SK-N-MC (cell line): ENCODE data around the gene TMEM213.

Experiments used
- EZH2 ChIP-seq: fragments of 200-600 bp; sonication (generic); IDR thresholded peaks from one replicate; pipeline ENCODE4 v1.6.1; 2017; ENCODE audit warnings: antibody characterized with exemption
- POLR2AphosphoS5 ChIP-seq: IDR thresholded peaks from 2 replicates; pipeline ENCODE4 v1.6.1; 2012; ENCODE audit warnings: mild to moderate bottlenecking, low read depth, low read length, borderline replicate concordance

GRCh38 chr7:138879356-138879755 is 81.6 kb downstream of the TMEM213 start:
- TF ChIP-seq POLR2AphosphoS5 (no peak), EZH2 (no peak)
